CD14-positive monocyte (primary cell): ENCODE results near the gene SCARB1. TPM values are rescaled to one million over a fixed set of nuclear protein-coding genes. Genes with fewer than 3 reads are reported as not detected.

Experiments
- DNase-seq, 3 donors: peaks; one replicate each; pipeline ENCODE4 v3.0.0-alpha.2; 2011 to 2022
- H2AFZ ChIP-seq: 2 replicates; pipeline ENCODE4 v1.6.0; 2012; ENCODE audit warnings: mild to moderate bottlenecking, low read depth, low read length, inconsistent platforms; ENCODE audit not compliant: insufficient read depth, poor library complexity, severe bottlenecking
- H3K27ac ChIP-seq, 2 donors: 1 replicate in 1 of 2; 2 replicates in 1 of 2; pipeline ENCODE4 v1.5.1; 2012 to 2013; ENCODE audit warnings: low read length in 2 of 2, control low read depth in 1 of 2, inconsistent platforms in 1 of 2, low read depth in 1 of 2, mild to moderate bottlenecking in 1 of 2
- H3K27me3 ChIP-seq, 2 donors: one replicate each; pipeline versions ENCODE4 v1.6.0 to v1.6.1; 2011 to 2013; ENCODE audit warnings: low read length in 2 of 2; ENCODE audit not compliant: control insufficient read depth in 2 of 2, insufficient read depth in 2 of 2
- H3K36me3 ChIP-seq, 2 donors: replicated peaks in 1 of 2; 1 replicate in 1 of 2; 2 replicates in 1 of 2; pipeline versions ENCODE4 v1.5.1 to v1.6.1; 2012 to 2013; ENCODE audit warnings: low read length in 2 of 2, control low read depth in 1 of 2, inconsistent platforms in 1 of 2, mild to moderate bottlenecking in 1 of 2; ENCODE audit not compliant: insufficient read depth in 2 of 2, control insufficient read depth in 1 of 2
- H3K4me1 ChIP-seq, 2 donors: 1 replicate in 1 of 2; 2 replicates in 1 of 2; pipeline versions ENCODE4 v1.5.1 to v1.6.1; 2012 to 2013; ENCODE audit warnings: low read length in 2 of 2, control low read depth in 1 of 2, inconsistent platforms in 1 of 2, mild to moderate bottlenecking in 1 of 2, moderate library complexity in 1 of 2; ENCODE audit not compliant: insufficient read depth in 2 of 2, control insufficient read depth in 1 of 2
- H3K4me2 ChIP-seq: replicated peaks from 2 replicates; pipeline ENCODE3; 2012; ENCODE audit warnings: low read length, moderate library complexity, mild to moderate bottlenecking; ENCODE audit not compliant: poor library complexity, severe bottlenecking; ENCODE audit errors: extremely low read depth
- H3K4me3 ChIP-seq, 3 experiments: fragments of 200-600 bp in 1 of 3; sonication (generic) in 1 of 3; replicated peaks in 1 of 3; 1 replicate in 2 of 3; 2 replicates in 1 of 3; pipeline ENCODE4 v1.5.1; 2011 to 2013; ENCODE audit warnings: low read length in 3 of 3, mild to moderate bottlenecking in 3 of 3, control low read depth in 2 of 3, low read depth in 2 of 3, inconsistent platforms in 1 of 3, moderate library complexity in 1 of 3
- H3K79me2 ChIP-seq: 2 replicates; pipeline ENCODE4 v1.6.0; 2012; ENCODE audit warnings: mild to moderate bottlenecking, control low read depth, inconsistent platforms, low read length, moderate library complexity; ENCODE audit not compliant: insufficient read depth
- H3K9ac ChIP-seq: 2 replicates; pipeline ENCODE4 v1.6.0; 2017; ENCODE audit warnings: low read length, mild to moderate bottlenecking; ENCODE audit not compliant: insufficient read depth, poor library complexity, severe bottlenecking
- H3K9me3 ChIP-seq, 2 donors: replicated peaks in 1 of 2; 1 replicate in 1 of 2; 2 replicates in 1 of 2; pipeline versions ENCODE4 v1.5.1 to v1.6.1; 2012 to 2013; ENCODE audit warnings: low read length in 2 of 2, control low read depth in 1 of 2; ENCODE audit not compliant: control insufficient read depth in 1 of 2, insufficient read depth in 1 of 2
- H4K20me1 ChIP-seq: 2 replicates; pipeline ENCODE4 v1.6.0; 2012; ENCODE audit warnings: mild to moderate bottlenecking, low read length, control low read depth, moderate library complexity; ENCODE audit not compliant: insufficient read depth
- H3K27ac Mint-ChIP-seq, 7 donors: one replicate each; pipeline ENCODE4 v1.8.0; 2020; ENCODE audit warnings: mild to moderate bottlenecking in 7 of 7, mixed read lengths in 7 of 7, moderate library complexity in 6 of 7, inconsistent platforms in 2 of 7
- H3K27me3 Mint-ChIP-seq, 3 donors: one replicate each; pipeline ENCODE4 v1.8.0; 2021 to 2022; ENCODE audit warnings: low read depth in 3 of 3, mild to moderate bottlenecking in 3 of 3, mixed read lengths in 3 of 3, moderate library complexity in 3 of 3, inconsistent platforms in 1 of 3
- H3K36me3 Mint-ChIP-seq, 2 donors: one replicate each; pipeline ENCODE4 v1.8.0; 2020; ENCODE audit warnings: mixed read lengths in 2 of 2, inconsistent platforms in 1 of 2, mild to moderate bottlenecking in 1 of 2
- H3K4me1 Mint-ChIP-seq: one replicate; pipeline ENCODE4 v1.8.0; 2020; ENCODE audit warnings: mild to moderate bottlenecking, mixed read lengths
- H3K4me3 Mint-ChIP-seq, 2 donors: one replicate each; pipeline ENCODE4 v1.8.0; 2020; ENCODE audit warnings: mild to moderate bottlenecking in 2 of 2, mixed read lengths in 2 of 2, moderate library complexity in 1 of 2
- H3K9me3 Mint-ChIP-seq, 7 donors: one replicate each; pipeline ENCODE4 v1.8.0; 2020 to 2022; ENCODE audit warnings: mixed read lengths in 7 of 7, mild to moderate bottlenecking in 6 of 7, moderate library complexity in 6 of 7, inconsistent platforms in 2 of 7
- CTCF ChIP-seq: fragments of 200-600 bp; IDR thresholded peaks from one replicate; pipeline ENCODE4 v1.8.0; 2022; ENCODE audit warnings: antibody characterized with exemption, mild to moderate bottlenecking
- WGBS: methylation state at CpG from one replicate; pipeline ENCODE4 v1.1.5; 2013; ENCODE audit warnings: missing lambda C conversion rate; ENCODE audit not compliant: insufficient coverage; 5-methylcytosine and 5-hydroxymethylcytosine counted together
- intact Hi-C, 2 donors: fragments of 100-400 bp; cut with micrococcal nuclease; formaldehyde crosslinking; loops; one replicate each; pipeline versions ENCODE4 v1.15.0 to v1.15.1; 2023
- polyA plus RNA-seq, 3 donors: library from polyadenylated mRNA; depleted of rRNA in 1 of 3; unstranded in 2 of 3; stranded (reverse) in 1 of 3; fragments of 300-500 nt in 2 of 3; fragments of >200 nt in 1 of 3; fragmentation: Illumina TruSeq in 2 of 3; gene quantifications; 1 replicate in 2 of 3; 2 replicates in 1 of 3; pipeline ENCODE4 v1.2.3, GENCODE V29; 2012 to 2021

SCARB1 gene
- polyA plus RNA-seq, 3 donors: 13.1 to 34.3 (median 15.2) TPM

- Histone ChIP-seq H3K36me3 (no peaks in the 10 kb centered on the region), H3K4me3 (no peak overlapping the region), H3K4me2 (no peak overlapping the region), H3K27me3 (no peaks in the 10 kb centered on the region), H3K79me2 (no peaks in the 10 kb centered on the region), H2AFZ (no peak overlapping the region), H3K9ac (no peak overlapping the region), H3K9me3 (peaks cover 0 to 10% of the 10 kb centered on the region in 2 donors), H3K27ac (peak overlapping the region in 1 of 2 donors; percentile 94), H3K4me1 (peaks cover 74 to 96% of the 10 kb centered on the region in 2 donors), H4K20me1 (no peaks in the 10 kb centered on the region)
- 88% methylated on average over 11 of the region's 11 CpGs for WGBS
- Mint-ChIP-seq H3K27me3 (peaks cover 2 to 5% (median 2%) of the 10 kb centered on the region in 3 donors), H3K9me3 (peaks cover 6 to 17% (median 10%) of the 10 kb centered on the region in 7 donors), H3K4me1 (peaks cover 90% of the 10 kb centered on the region), H3K4me3 (no peak overlapping the region), H3K36me3 (peaks cover 7 to 18% of the 10 kb centered on the region in 2 donors), H3K27ac (peak overlapping the region in 5 of 7 donors; percentile 35 to 91 (median 68))
- TF ChIP-seq CTCF: no peak
- DNase-seq: no peak
- intact Hi-C loops: no loop called here
Observed at GRCh38 chr12:124753228-124753591, 110.5 kb downstream of the SCARB1 start.

- Histone ChIP-seq H3K36me3 (no peaks in the 10 kb centered on the region), H3K9me3 (peaks cover 0 to 10% of the 10 kb centered on the region in 2 donors), H4K20me1 (no peaks in the 10 kb centered on the region), H3K9ac (no peak overlapping the region), H3K4me2 (no peak overlapping the region), H3K79me2 (no peaks in the 10 kb centered on the region), H3K4me3 (no peak overlapping the region), H2AFZ (no peak overlapping the region), H3K27ac (peak overlapping the region in 1 of 2 donors; percentile 94), H3K27me3 (no peaks in the 10 kb centered on the region), H3K4me1 (peaks cover 74 to 96% of the 10 kb centered on the region in 2 donors)
- peak; percentile 55 to 73 (median 70) for DNase-seq
- Mint-ChIP-seq H3K9me3 (peaks cover 6 to 17% (median 10%) of the 10 kb centered on the region in 7 donors), H3K4me1 (peaks cover 92% of the 10 kb centered on the region), H3K27me3 (peaks cover 0 to 5% (median 2%) of the 10 kb centered on the region in 3 donors), H3K27ac (peak overlapping the region; percentile 52 to 91 (median 82)), H3K36me3 (peaks cover 7 to 15% of the 10 kb centered on the region in 2 donors), H3K4me3 (no peak overlapping the region)
- intact Hi-C loops: no loop called here
- WGBS: 57% methylated on average over 1 of the region's 10 CpGs
- no peak for TF ChIP-seq CTCF
Observed at GRCh38 chr12:124752437-124753227, 111.0 kb downstream of the SCARB1 start.
